ENCODE results near the gene ABRACL.
"Not testable (repeated sequence)": the region's sequence is repeated elsewhere in the genome, so short reads cannot be mapped to it uniquely, and the experiment has no call there.

ABRACL gene

GRCh38 chr6:139028215-139028657 is 309 bp upstream of the ABRACL start:
- Mint-ChIP-seq H3K27me3 (no peaks in the 10 kb centered on the region), H3K9me3 (no peaks in the 10 kb centered on the region), H3K27ac (peak overlapping the region; percentile 100), H3K4me1 (peaks cover 19% of the 10 kb centered on the region), H3K4me3 (peak overlapping the region; percentile 92), H3K36me3 (peaks cover 2% of the 10 kb centered on the region)

- Mint-ChIP-seq H3K9me3 (no peaks in the 10 kb centered on the region), H3K27ac (no peak overlapping the region), H3K36me3 (peaks cover 8% of the 10 kb centered on the region), H3K27me3 (no peaks in the 10 kb centered on the region), H3K4me3 (no peak overlapping the region), H3K4me1 (peaks cover 29% of the 10 kb centered on the region)
These were observed 1.1 kb downstream of the ABRACL start for GRCh38 chr6:139029470-139030227.

GRCh38 chr6:139030228-139030963 is 1.9 kb downstream of the ABRACL start:
- H3K9me3 Mint-ChIP-seq = no peaks in the 10 kb centered on the region
- H3K4me3 Mint-ChIP-seq = no peak overlapping the region
- no peaks in the 10 kb centered on the region for H3K27me3 Mint-ChIP-seq
- peaks cover 29% of the 10 kb centered on the region for H3K4me1 Mint-ChIP-seq
- H3K27ac Mint-ChIP-seq = no peak overlapping the region
- peaks cover 8% of the 10 kb centered on the region for H3K36me3 Mint-ChIP-seq

GRCh38 chr6:139037490-139037889 is 8.9 kb downstream of the ABRACL start:
- Mint-ChIP-seq H3K4me3 (no peak overlapping the region), H3K27ac (peak overlapping the region; percentile 8), H3K27me3 (no peaks in the 10 kb centered on the region), H3K9me3 (no peaks in the 10 kb centered on the region), H3K36me3 (peaks cover 30% of the 10 kb centered on the region), H3K4me1 (peaks cover 49% of the 10 kb centered on the region)

- H3K4me1 Mint-ChIP-seq = peaks cover 33% of the 10 kb centered on the region
- no peak overlapping the region for H3K27ac Mint-ChIP-seq
- no peaks in the 10 kb centered on the region for H3K27me3 Mint-ChIP-seq
- no peaks in the 10 kb centered on the region for H3K9me3 Mint-ChIP-seq
- H3K36me3 Mint-ChIP-seq = peaks cover 32% of the 10 kb centered on the region
- no peak overlapping the region for H3K4me3 Mint-ChIP-seq
These were observed 15.7 kb downstream of the ABRACL start for GRCh38 chr6:139044250-139044649.

- Mint-ChIP-seq H3K27ac (no peak overlapping the region), H3K4me3 (no peak overlapping the region), H3K9me3 (no peaks in the 10 kb centered on the region)
These were observed 19.1 kb downstream of the ABRACL start for GRCh38 chr6:139047677-139048076.

GRCh38 chr6:139048912-139049311 is 20.4 kb downstream of the ABRACL start:
- peak overlapping the region; percentile 14 for H3K27ac Mint-ChIP-seq
- H3K27me3 Mint-ChIP-seq, H3K9me3 Mint-ChIP-seq, H3K36me3 Mint-ChIP-seq, H3K4me3 Mint-ChIP-seq: not testable (repeated sequence)
- H3K4me1 Mint-ChIP-seq = peaks cover 17% of the 10 kb centered on the region

More at GRCh38 chr6:139047677-139048076, 19.1 kb downstream of the ABRACL start:
- Mint-ChIP-seq H3K36me3 (peaks cover 15% of the 10 kb centered on the region), H3K27me3 (no peaks in the 10 kb centered on the region), H3K4me1 (peaks cover 17% of the 10 kb centered on the region)

GRCh38 chr6:139050131-139050769 is 21.7 kb downstream of the ABRACL start:
- peaks cover 13% of the 10 kb centered on the region for H3K4me1 Mint-ChIP-seq
- not testable (repeated sequence) for H3K36me3 Mint-ChIP-seq, H3K27me3 Mint-ChIP-seq, H3K9me3 Mint-ChIP-seq, H3K27ac Mint-ChIP-seq, H3K4me3 Mint-ChIP-seq

GRCh38 chr6:139050770-139051313 is 22.3 kb downstream of the ABRACL start:
- H3K27ac Mint-ChIP-seq = no peak overlapping the region

GRCh38 chr6:139051396-139052060 is 23.0 kb downstream of the ABRACL start:
- Mint-ChIP-seq H3K4me1 (peaks cover 8% of the 10 kb centered on the region), H3K27me3 (no peaks in the 10 kb centered on the region), H3K27ac (no peak overlapping the region), H3K4me3 (no peak overlapping the region), H3K36me3 (no peaks in the 10 kb centered on the region), H3K9me3 (no peaks in the 10 kb centered on the region)

More at GRCh38 chr6:139050770-139051313, 22.3 kb downstream of the ABRACL start:
- Mint-ChIP-seq H3K36me3 (peaks cover 2% of the 10 kb centered on the region), H3K4me3 (no peak overlapping the region), H3K27me3 (no peaks in the 10 kb centered on the region), H3K9me3 (no peaks in the 10 kb centered on the region), H3K4me1 (peaks cover 12% of the 10 kb centered on the region)

GRCh38 chr6:139053382-139053781 is 24.8 kb downstream of the ABRACL start:
- no peak overlapping the region for H3K27ac Mint-ChIP-seq
- no peak overlapping the region for H3K4me3 Mint-ChIP-seq
- H3K9me3 Mint-ChIP-seq = no peaks in the 10 kb centered on the region

GRCh38 chr6:139054001-139054400 is 25.5 kb downstream of the ABRACL start:
- Mint-ChIP-seq H3K4me3 (no peak overlapping the region), H3K9me3 (no peaks in the 10 kb centered on the region), H3K4me1 (peaks cover 2% of the 10 kb centered on the region), H3K27ac (no peak overlapping the region), H3K36me3 (no peaks in the 10 kb centered on the region), H3K27me3 (no peaks in the 10 kb centered on the region)

More at GRCh38 chr6:139053382-139053781, 24.8 kb downstream of the ABRACL start:
- H3K27me3 Mint-ChIP-seq = no peaks in the 10 kb centered on the region
- peaks cover 3% of the 10 kb centered on the region for H3K4me1 Mint-ChIP-seq
- no peaks in the 10 kb centered on the region for H3K36me3 Mint-ChIP-seq

- no peaks in the 10 kb centered on the region for H3K9me3 Mint-ChIP-seq
- H3K27ac Mint-ChIP-seq = no peak overlapping the region
- H3K4me3 Mint-ChIP-seq = no peak overlapping the region
- no peaks in the 10 kb centered on the region for H3K36me3 Mint-ChIP-seq
- no peaks in the 10 kb centered on the region for H3K27me3 Mint-ChIP-seq
- H3K4me1 Mint-ChIP-seq = peaks cover 7% of the 10 kb centered on the region
These were observed 27.2 kb downstream of the ABRACL start for GRCh38 chr6:139055709-139056108.

- H3K4me3 Mint-ChIP-seq = no peak overlapping the region
- no peaks in the 10 kb centered on the region for H3K36me3 Mint-ChIP-seq
- H3K27me3 Mint-ChIP-seq = no peaks in the 10 kb centered on the region
- no peak overlapping the region for H3K27ac Mint-ChIP-seq
- no peaks in the 10 kb centered on the region for H3K9me3 Mint-ChIP-seq
- peaks cover 8% of the 10 kb centered on the region for H3K4me1 Mint-ChIP-seq
These were observed 29.5 kb downstream of the ABRACL start for GRCh38 chr6:139058029-139058428.

- no peaks in the 10 kb centered on the region for H3K36me3 Mint-ChIP-seq
- H3K27ac Mint-ChIP-seq = no peak overlapping the region
- no peaks in the 10 kb centered on the region for H3K9me3 Mint-ChIP-seq
- peaks cover 8% of the 10 kb centered on the region for H3K4me1 Mint-ChIP-seq
- no peaks in the 10 kb centered on the region for H3K27me3 Mint-ChIP-seq
- no peak overlapping the region for H3K4me3 Mint-ChIP-seq
These were observed 31.8 kb downstream of the ABRACL start for GRCh38 chr6:139060332-139060731.

All from activated naive CD4-positive, alpha-beta T cell treated with anti-CD3 and anti-CD28 coated beads, Interleukin-2, amount 50 U/mL, for 24 hours (primary cell).